ENCODE data around the gene TMEM117.
"Not testable (repeated sequence)": the region's sequence is repeated elsewhere in the genome, so short reads cannot be mapped to it uniquely, and the experiment has no call there.

TMEM117 gene

DNA sequence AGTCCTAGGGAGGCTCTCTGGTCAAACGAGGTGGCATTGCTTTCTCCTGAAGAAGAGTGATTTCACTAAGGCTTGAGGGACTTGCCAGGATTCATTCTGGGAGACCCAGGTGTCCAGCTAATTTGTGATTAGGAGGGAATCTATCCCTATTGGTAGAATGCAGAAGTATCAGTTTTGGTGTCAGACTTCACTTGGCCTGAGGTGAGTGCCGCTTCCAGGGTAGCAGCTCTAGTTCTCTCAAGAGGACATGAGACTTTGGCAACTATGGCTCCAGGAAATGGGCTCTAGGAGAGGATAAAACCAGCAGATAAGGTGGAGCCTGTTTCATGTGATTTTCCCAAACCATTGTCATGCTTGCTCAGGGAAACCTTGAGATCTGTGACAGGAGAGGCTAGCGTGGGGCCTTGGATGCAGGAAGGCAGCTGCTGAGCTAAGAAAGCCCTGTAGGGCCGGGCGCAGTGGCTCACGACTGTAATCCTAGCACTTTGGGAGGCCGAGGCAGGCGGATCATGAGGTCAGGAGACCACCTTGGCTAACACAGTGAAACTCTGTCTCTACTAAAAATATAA is 11.6 kb upstream of the TMEM117 start:
- no peaks in the 10 kb centered on the region for H3K9me3 Mint-ChIP-seq
- no peaks in the 10 kb centered on the region for H3K4me1 Mint-ChIP-seq
- no peaks in the 10 kb centered on the region for H3K36me3 Mint-ChIP-seq (ENCODE audit: low read depth)
- no peak overlapping the region for H3K4me3 Mint-ChIP-seq
- no peaks in the 10 kb centered on the region for H3K27me3 Mint-ChIP-seq
- no peak for DNase-seq
- ATAC-seq, result no peak
- no peak overlapping the region for H3K27ac Mint-ChIP-seq

DNA sequence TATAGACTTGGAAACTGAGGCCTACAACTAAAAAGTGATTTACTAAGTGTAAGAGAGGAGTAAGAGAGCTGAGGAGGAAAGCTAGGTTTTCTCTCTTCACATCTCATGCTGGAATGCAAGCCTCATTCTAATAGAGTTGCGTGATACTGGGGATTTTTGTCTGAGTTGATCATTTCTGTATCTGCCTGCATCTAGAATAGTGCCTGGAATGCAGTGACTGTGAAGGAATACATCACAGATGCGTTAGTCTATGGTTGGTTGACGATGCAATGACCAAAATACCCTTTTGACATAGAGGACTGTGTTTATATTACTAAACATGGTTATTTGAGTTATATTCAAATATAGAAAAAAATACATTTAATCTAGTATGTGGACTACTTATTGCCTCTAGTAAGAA is 9.2 kb upstream of the TMEM117 start:
- Mint-ChIP-seq H3K4me1 (peaks cover 6% of the 10 kb centered on the region), H3K27ac (no peak overlapping the region), H3K9me3 (no peaks in the 10 kb centered on the region), H3K4me3 (no peak overlapping the region), H3K27me3 (no peaks in the 10 kb centered on the region), H3K36me3 (ENCODE audit: low read depth) (no peaks in the 10 kb centered on the region)
- DNase-seq, result no peak
- no peak for ATAC-seq

GRCh38 chr12:43827093-43827492 is 8.8 kb upstream of the TMEM117 start:
- Mint-ChIP-seq H3K4me3 (no peak overlapping the region), H3K27me3 (no peaks in the 10 kb centered on the region), H3K4me1 (peaks cover 10% of the 10 kb centered on the region), H3K9me3 (no peaks in the 10 kb centered on the region), H3K27ac (no peak overlapping the region), H3K36me3 (ENCODE audit: low read depth) (no peaks in the 10 kb centered on the region)
- ATAC-seq (no peak), DNase-seq (no peak)

GRCh38 chr12:43832463-43833168 is 3.3 kb upstream of the TMEM117 start:
- H3K4me3 Mint-ChIP-seq, result no peak overlapping the region
- H3K27ac Mint-ChIP-seq, result no peak overlapping the region
- peaks cover 4% of the 10 kb centered on the region for H3K27me3 Mint-ChIP-seq
- no peaks in the 10 kb centered on the region for H3K9me3 Mint-ChIP-seq
- peaks cover 35% of the 10 kb centered on the region for H3K4me1 Mint-ChIP-seq
- no peaks in the 10 kb centered on the region for H3K36me3 Mint-ChIP-seq (ENCODE audit: low read depth)
- DNase-seq (no peak), ATAC-seq (peak; percentile 9)

GRCh38 chr12:43835264-43835655 is 621 bp upstream of the TMEM117 start:
- Mint-ChIP-seq H3K4me3 (peak overlapping the region; percentile 79), H3K9me3 (no peaks in the 10 kb centered on the region), H3K27me3 (peaks cover 4% of the 10 kb centered on the region), H3K4me1 (peaks cover 47% of the 10 kb centered on the region), H3K27ac (peak overlapping the region; percentile 81), H3K36me3 (ENCODE audit: low read depth) (no peaks in the 10 kb centered on the region)
- peak; percentile 16 for ATAC-seq
- no peak for DNase-seq

GRCh38 chr12:43836475-43836989 is 651 bp downstream of the TMEM117 start:
- Mint-ChIP-seq H3K27me3 (peaks cover 4% of the 10 kb centered on the region), H3K9me3 (no peaks in the 10 kb centered on the region), H3K27ac (peak overlapping the region; percentile 76), H3K4me3 (peak overlapping the region; percentile 82), H3K36me3 (ENCODE audit: low read depth) (no peaks in the 10 kb centered on the region), H3K4me1 (peaks cover 43% of the 10 kb centered on the region)
- no peak for ATAC-seq
- DNase-seq, result no peak

- DNase-seq (no peak), ATAC-seq (no peak)
- no peak overlapping the region for H3K4me3 Mint-ChIP-seq
- H3K27ac Mint-ChIP-seq, result no peak overlapping the region
- peaks cover under 1% of the 10 kb centered on the region for H3K27me3 Mint-ChIP-seq
- H3K9me3 Mint-ChIP-seq, result no peaks in the 10 kb centered on the region
- H3K36me3 Mint-ChIP-seq (ENCODE audit: low read depth), result no peaks in the 10 kb centered on the region
- peaks cover 22% of the 10 kb centered on the region for H3K4me1 Mint-ChIP-seq
Observed at GRCh38 chr12:43840338-43840737, 4.5 kb downstream of the TMEM117 start.

DNA sequence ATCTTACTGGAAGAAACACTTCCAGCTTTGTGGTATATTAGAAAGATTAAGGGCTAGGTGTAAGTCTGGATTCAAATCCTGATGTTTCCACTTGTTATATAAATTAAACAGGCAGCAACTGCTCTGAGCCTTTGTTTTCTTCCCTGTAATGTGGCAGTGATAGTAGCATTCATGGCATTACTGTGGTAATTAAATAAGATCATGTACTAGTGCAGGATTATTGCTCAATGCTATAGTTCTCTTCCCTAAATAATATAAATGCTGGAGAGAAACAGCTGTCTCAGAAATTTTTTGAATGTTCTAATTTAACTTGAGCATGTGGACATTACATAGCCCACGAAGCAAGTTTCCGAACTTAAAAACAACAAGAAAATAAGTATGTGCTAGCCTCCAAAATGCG is 5.4 kb downstream of the TMEM117 start:
- H3K36me3 Mint-ChIP-seq (ENCODE audit: low read depth), result peaks cover 6% of the 10 kb centered on the region
- no peaks in the 10 kb centered on the region for H3K9me3 Mint-ChIP-seq
- H3K27me3 Mint-ChIP-seq, result no peaks in the 10 kb centered on the region
- H3K27ac Mint-ChIP-seq, result no peak overlapping the region
- ATAC-seq (no peak), DNase-seq (no peak)
- peaks cover 20% of the 10 kb centered on the region for H3K4me1 Mint-ChIP-seq
- no peak overlapping the region for H3K4me3 Mint-ChIP-seq

DNA sequence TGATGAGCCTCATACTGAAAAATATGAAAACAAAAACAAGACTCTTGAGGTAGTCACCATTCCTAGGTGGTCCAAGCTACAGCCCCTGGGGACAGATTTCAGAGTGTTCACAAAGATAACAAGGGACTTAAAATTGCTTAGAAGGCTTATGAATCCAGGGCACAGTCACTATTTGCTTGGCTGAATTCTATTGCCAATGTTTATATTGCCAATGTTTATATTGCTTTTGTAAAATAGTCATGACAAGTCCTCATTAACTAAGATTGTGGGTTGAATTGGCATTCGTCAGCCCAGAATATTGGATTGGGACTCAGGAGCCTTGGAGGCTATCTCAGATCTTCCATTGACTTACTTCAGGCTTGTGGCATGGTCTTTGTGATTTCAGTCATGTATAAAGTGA is 6.4 kb downstream of the TMEM117 start:
- Mint-ChIP-seq H3K4me3 (no peak overlapping the region), H3K27me3 (no peaks in the 10 kb centered on the region), H3K36me3 (ENCODE audit: low read depth) (peaks cover 13% of the 10 kb centered on the region), H3K9me3 (no peaks in the 10 kb centered on the region), H3K27ac (no peak overlapping the region), H3K4me1 (peaks cover 17% of the 10 kb centered on the region)
- no peak for ATAC-seq
- DNase-seq, result no peak

DNA sequence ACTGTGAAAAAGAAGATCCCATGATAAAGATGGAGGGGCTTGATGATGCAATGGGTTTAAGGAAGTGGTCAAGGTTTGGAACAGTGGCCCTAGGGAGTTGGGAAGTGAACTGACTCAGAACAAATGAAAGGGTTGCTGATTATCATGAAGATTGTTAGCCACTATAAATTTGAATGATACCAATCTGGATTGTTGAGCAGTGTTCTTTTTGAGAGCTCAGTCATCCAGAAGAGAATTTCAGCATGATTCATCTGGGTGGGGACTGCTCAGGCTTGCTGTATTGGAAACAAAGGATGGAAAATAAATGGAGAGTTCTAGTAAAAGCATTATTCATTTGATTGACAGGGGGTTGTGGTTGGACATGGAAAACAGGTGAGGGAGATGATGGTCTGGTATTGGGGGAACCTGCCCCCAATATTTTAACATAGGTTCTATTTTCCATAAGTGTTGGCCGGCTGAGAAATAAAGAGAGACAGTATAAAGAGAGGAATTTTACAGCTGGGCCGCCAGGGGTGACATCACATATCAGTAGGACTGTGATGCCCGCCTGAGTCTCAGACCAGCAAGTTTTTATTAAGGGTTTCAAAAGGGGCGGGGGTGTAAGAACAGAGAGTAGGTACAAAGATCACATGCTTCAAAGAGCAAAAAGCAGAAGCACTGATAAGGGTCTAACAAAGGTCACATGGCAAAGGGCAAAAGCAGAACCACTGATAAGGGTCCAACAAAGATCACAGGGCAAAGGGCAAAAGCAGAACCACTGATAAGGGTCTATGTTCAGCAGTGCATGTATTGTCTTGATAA is 11.7 kb downstream of the TMEM117 start:
- H3K36me3 Mint-ChIP-seq (ENCODE audit: low read depth), result peaks cover 20% of the 10 kb centered on the region
- not testable (repeated sequence) for H3K4me3 Mint-ChIP-seq, H3K9me3 Mint-ChIP-seq, DNase-seq, H3K27me3 Mint-ChIP-seq
- peak overlapping the region; percentile 40 for H3K27ac Mint-ChIP-seq
- ATAC-seq, result peak; percentile 54
- H3K4me1 Mint-ChIP-seq, result peaks cover 12% of the 10 kb centered on the region

DNA sequence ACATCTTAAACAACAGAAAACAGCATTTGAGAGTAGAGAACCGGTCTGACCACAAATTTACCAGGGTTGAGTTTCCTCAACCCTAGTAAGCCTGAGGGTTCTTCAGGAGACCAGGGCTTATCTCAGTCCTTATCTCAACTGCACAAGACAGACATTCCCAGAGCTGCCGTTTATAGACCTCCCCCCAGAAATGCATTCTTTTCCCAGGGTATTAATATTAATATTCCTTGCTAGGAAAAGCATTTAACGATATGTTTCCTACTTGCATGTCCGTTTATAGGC is 12.3 kb downstream of the TMEM117 start:
- Mint-ChIP-seq H3K4me3 (no peak overlapping the region), H3K4me1 (peaks cover 12% of the 10 kb centered on the region), H3K27me3 (no peaks in the 10 kb centered on the region), H3K27ac (no peak overlapping the region), H3K9me3 (peaks cover 7% of the 10 kb centered on the region), H3K36me3 (ENCODE audit: low read depth) (peaks cover 20% of the 10 kb centered on the region)
- ATAC-seq (no peak), DNase-seq (no peak)

DNA sequence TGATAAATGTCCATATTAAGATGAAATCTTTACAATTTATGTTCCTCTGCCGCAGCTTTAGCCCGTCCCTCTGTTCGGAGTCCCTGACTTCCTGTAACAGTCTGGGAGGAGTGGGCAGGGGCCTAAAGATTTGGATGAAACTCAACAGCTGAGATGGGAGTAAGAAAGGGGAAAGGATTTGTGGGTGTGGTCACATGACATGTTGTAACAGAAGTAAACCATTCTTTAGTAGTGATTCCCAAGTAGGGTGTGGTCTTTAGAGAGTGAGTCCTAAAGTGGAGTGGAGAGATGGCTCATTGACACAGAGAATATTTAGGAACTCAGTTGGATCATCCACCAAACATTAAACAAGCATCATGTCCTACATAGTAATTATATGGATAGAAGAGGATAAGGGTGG is 12.9 kb downstream of the TMEM117 start:
- Mint-ChIP-seq H3K4me3 (no peak overlapping the region), H3K27ac (no peak overlapping the region), H3K27me3 (no peaks in the 10 kb centered on the region), H3K4me1 (peaks cover 12% of the 10 kb centered on the region), H3K36me3 (ENCODE audit: low read depth) (peaks cover 20% of the 10 kb centered on the region), H3K9me3 (peaks cover 7% of the 10 kb centered on the region)
- DNase-seq (no peak), ATAC-seq (no peak)

- Mint-ChIP-seq H3K36me3 (ENCODE audit: low read depth) (peaks cover 2% of the 10 kb centered on the region), H3K27me3 (no peaks in the 10 kb centered on the region), H3K4me3 (no peak overlapping the region), H3K4me1 (peaks cover 3% of the 10 kb centered on the region), H3K27ac (no peak overlapping the region), H3K9me3 (peaks cover 3% of the 10 kb centered on the region)
- ATAC-seq (no peak), DNase-seq (no peak)
Observed at GRCh38 chr12:43852744-43853143, 16.9 kb downstream of the TMEM117 start.

- H3K4me3 Mint-ChIP-seq, result no peak overlapping the region
- H3K27ac Mint-ChIP-seq, result no peak overlapping the region
- no peaks in the 10 kb centered on the region for H3K27me3 Mint-ChIP-seq
- DNase-seq (no peak), ATAC-seq (no peak)
- H3K36me3 Mint-ChIP-seq (ENCODE audit: low read depth), result no peaks in the 10 kb centered on the region
- H3K9me3 Mint-ChIP-seq, result no peaks in the 10 kb centered on the region
- H3K4me1 Mint-ChIP-seq, result no peaks in the 10 kb centered on the region
Observed at GRCh38 chr12:43856972-43857371, 21.1 kb downstream of the TMEM117 start.

DNA sequence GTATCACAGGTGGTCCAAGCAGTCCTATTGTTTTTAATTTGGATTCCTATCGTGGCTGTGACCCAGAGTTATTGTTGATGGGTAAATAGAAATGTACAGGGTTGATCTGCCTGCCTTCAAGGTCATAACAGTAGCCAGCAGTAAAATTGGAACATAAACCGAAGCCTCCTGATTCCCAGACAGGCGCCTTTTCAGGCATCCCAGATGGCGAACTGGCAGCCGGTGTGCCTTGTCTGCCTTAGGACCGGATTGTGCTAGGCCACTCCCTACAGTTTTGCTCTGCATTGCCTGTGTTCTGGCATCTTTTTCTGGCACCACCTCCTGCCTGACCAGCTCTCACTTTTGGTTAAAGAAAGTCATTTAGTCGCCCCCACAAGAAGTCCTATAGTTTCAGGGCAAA is 22.2 kb downstream of the TMEM117 start:
- H3K4me3 Mint-ChIP-seq, result no peak overlapping the region
- no peaks in the 10 kb centered on the region for H3K27me3 Mint-ChIP-seq
- H3K9me3 Mint-ChIP-seq, result no peaks in the 10 kb centered on the region
- no peaks in the 10 kb centered on the region for H3K4me1 Mint-ChIP-seq
- H3K27ac Mint-ChIP-seq, result no peak overlapping the region
- DNase-seq (no peak), ATAC-seq (no peak)
- H3K36me3 Mint-ChIP-seq (ENCODE audit: low read depth), result no peaks in the 10 kb centered on the region
